Measurements from ENCODE around the gene KLHL1. TPM values are rescaled to one million over a fixed set of nuclear protein-coding genes. Genes with fewer than 3 reads are reported as not detected.

KLHL1 gene
- total RNA-seq, 4 donors from 2014 or later: not detected

DNA sequence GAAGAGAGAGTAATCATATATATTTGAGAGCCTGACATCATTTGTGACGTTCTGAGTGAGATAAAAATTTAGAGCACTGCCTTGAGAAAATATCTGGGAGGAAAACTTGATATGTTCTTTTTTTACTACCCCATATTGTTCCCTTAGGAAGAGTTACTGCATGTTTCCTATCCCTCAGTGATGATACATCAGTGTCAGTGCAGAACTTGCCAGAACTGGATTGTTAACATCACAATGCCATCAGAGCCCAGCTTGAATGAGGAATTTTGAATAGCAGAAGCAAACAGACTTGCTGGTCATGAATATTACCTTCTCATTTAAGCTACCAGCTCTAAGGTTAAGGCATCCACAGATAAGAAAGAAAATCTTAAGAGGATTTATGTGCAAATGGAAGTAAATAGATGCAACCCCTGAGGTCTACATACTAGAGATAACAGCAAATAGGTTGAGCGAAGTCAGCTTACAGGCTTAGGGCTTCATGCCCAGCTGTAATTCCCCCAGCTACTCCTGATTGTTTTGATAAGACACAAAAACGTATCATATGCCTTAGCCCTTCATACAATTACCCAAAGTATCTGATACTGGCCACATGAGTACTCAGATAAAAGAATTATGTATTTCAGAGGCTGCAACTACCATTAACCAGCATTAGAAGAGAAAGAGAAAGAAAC is 314.3 kb downstream of the KLHL1 start:
- intact Hi-C loops (cut with DNase I): no loop called here
- no peaks in the 10 kb centered on the region for H3K36me3 ChIP-seq
- H3K27me3 ChIP-seq: no peaks in the 10 kb centered on the region
- H3K27ac ChIP-seq: no peak overlapping the region
- WGBS, 2 donors: 26 to 30% methylated on average over 3 of the region's 3 CpGs
- TF ChIP-seq, protein P1, sequence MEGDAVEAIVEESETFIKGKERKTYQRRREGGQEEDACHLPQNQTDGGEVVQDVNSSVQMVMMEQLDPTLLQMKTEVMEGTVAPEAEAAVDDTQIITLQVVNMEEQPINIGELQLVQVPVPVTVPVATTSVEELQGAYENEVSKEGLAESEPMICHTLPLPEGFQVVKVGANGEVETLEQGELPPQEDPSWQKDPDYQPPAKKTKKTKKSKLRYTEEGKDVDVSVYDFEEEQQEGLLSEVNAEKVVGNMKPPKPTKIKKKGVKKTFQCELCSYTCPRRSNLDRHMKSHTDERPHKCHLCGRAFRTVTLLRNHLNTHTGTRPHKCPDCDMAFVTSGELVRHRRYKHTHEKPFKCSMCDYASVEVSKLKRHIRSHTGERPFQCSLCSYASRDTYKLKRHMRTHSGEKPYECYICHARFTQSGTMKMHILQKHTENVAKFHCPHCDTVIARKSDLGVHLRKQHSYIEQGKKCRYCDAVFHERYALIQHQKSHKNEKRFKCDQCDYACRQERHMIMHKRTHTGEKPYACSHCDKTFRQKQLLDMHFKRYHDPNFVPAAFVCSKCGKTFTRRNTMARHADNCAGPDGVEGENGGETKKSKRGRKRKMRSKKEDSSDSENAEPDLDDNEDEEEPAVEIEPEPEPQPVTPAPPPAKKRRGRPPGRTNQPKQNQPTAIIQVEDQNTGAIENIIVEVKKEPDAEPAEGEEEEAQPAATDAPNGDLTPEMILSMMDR (IDR thresholded peaks at IDR 0.05): no peak
- no peak for TF ChIP-seq POLR2A (IDR thresholded peaks at IDR 0.05)
- no peak overlapping the region for H3K4me3 ChIP-seq
- no peaks in the 10 kb centered on the region for H3K4me1 ChIP-seq
- no peaks in the 10 kb centered on the region for H3K9me3 ChIP-seq
- DNase-seq: no peak

DNA sequence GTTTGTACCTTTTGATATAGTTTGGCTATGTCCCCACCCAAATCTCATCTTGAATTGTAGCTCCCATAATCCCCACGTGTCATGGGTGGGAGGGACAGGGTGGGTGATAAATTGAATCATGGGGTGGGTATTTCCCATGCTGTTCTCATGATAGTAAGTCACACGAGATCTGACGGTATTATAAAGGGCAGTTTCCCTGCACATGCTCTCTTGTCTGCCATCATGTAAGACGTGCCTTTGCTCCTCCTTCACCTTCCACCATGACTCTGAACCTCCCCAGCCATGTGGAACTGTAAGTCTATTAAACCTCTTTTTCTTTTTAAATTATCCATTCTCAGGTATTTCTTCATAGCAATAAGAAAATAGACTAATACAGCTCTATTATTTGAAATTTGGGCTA is 331.3 kb downstream of the KLHL1 start:
- Histone ChIP-seq H3K36me3 (no peaks in the 10 kb centered on the region), H3K27ac (no peak overlapping the region), H3K27me3 (no peaks in the 10 kb centered on the region), H3K4me3 (no peak overlapping the region), H3K4me1 (no peaks in the 10 kb centered on the region), H3K9me3 (no peaks in the 10 kb centered on the region)
- WGBS, 2 donors: 62 to 64% methylated on average over 4 of the region's 4 CpGs
- intact Hi-C loops (cut with DNase I): no loop called here
- no peak for TF ChIP-seq POLR2A (IDR thresholded peaks at IDR 0.05)
- TF ChIP-seq, protein P1 (IDR thresholded peaks at IDR 0.05): no peak
- DNase-seq: no peak

DNA sequence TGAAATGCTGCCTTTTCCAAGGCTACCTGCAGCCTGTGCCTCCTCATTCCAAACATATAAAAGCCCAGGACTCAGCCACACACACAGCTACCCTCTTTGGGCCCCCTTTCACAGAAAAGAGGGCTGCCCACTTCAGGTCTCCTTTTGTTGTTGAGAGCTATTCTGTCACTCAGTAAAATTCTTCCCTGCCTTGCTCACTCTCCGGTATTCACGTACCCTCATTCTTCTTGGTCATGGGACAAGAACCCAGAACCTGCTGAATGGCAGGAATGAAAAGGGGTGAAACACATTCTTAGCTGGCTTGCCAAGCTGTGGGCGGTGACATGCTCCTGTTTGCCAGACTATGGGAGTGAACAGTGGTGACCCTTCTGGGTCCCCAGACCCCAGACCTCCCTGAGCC is 338.6 kb downstream of the KLHL1 start:
- no peak for DNase-seq
- intact Hi-C loops (cut with DNase I): no loop called here
- no peak for TF ChIP-seq POLR2A (IDR thresholded peaks at IDR 0.05)
- TF ChIP-seq, protein P1 (IDR thresholded peaks at IDR 0.05): no peak
- Histone ChIP-seq H3K27me3 (no peaks in the 10 kb centered on the region), H3K4me3 (no peak overlapping the region), H3K36me3 (no peaks in the 10 kb centered on the region), H3K9me3 (peaks cover 0 to 15% (median 12%) of the 10 kb centered on the region in 3 donors), H3K4me1 (no peaks in the 10 kb centered on the region), H3K27ac (no peak overlapping the region)
- WGBS, 2 donors: 85 to 90% methylated on average over 2 to 3 of the region's 3 CpGs

DNA sequence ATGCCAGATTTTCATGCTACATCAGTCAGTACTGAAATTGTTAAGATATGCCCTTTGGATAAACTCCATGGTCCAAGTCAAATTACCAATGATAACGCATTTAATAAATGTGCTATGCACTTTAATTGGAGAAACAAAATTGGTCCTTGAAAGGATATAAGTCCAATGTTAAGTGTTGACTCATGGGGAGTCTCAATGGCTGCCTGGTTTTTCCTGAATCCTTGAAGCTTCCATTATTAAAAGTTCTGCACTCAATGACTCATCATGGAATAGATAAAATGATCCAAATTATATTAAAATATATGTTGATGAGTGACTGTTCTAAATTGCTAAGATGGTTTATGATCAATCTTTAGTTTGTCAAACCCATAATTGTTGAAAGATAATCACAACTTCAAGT is 346.7 kb downstream of the KLHL1 start:
- H3K27ac ChIP-seq: no peak overlapping the region
- H3K4me1 ChIP-seq: no peaks in the 10 kb centered on the region
- DNase-seq: no peak
- H3K9me3 ChIP-seq: peaks cover 0 to 4% (median 0%) of the 10 kb centered on the region in 3 donors
- 65 to 89% methylated on average over 1 of the region's 1 CpG for WGBS, 2 donors
- no peaks in the 10 kb centered on the region for H3K36me3 ChIP-seq
- H3K4me3 ChIP-seq: no peak overlapping the region
- intact Hi-C loops (cut with DNase I): no loop called here
- TF ChIP-seq, protein P1 (IDR thresholded peaks at IDR 0.05): no peak
- no peak for TF ChIP-seq POLR2A (IDR thresholded peaks at IDR 0.05)
- H3K27me3 ChIP-seq: no peaks in the 10 kb centered on the region

DNA sequence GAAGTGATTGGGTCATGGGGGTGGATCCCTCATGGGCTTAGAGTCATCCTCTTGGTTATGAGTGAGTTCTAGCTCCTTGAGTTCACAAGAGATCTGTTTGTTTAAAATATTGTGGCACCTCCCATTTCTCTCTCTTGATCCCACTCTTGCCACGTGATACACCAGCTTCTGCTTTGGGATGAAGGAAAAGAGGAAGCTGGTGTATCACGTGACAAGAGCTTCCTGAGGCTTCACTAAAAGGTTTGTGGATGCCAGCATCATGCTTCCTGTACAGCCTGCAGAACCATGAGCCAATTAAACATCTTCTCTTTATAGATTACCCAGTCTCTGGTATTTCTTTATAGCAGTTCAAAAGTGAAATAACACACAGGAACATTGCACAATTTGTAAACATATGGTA is 353.2 kb downstream of the KLHL1 start:
- DNase-seq: no peak
- no peaks in the 10 kb centered on the region for H3K9me3 ChIP-seq
- H3K4me1 ChIP-seq: no peaks in the 10 kb centered on the region
- no peaks in the 10 kb centered on the region for H3K27me3 ChIP-seq
- intact Hi-C loops (cut with DNase I): no loop called here
- H3K36me3 ChIP-seq: no peaks in the 10 kb centered on the region
- WGBS, 2 donors: 31 to 40% methylated on average over 2 of the region's 2 CpGs
- no peak for TF ChIP-seq POLR2A (IDR thresholded peaks at IDR 0.05)
- TF ChIP-seq, protein P1 (IDR thresholded peaks at IDR 0.05): no peak
- no peak overlapping the region for H3K4me3 ChIP-seq
- no peak overlapping the region for H3K27ac ChIP-seq
